GM23248 (cell line): ENCODE data around the gene ST8SIA4.

ENCODE experiments used
- EZH2 ChIP-seq: fragments of 200-600 bp; sonication (generic); IDR thresholded peaks from 2 replicates; pipeline ENCODE4 v1.6.1; 2018; ENCODE audit warnings: antibody characterized with exemption, mild to moderate bottlenecking; ENCODE audit not compliant: insufficient read depth, poor library complexity, severe bottlenecking
- EZH2phosphoT487 ChIP-seq: fragments of 200-600 bp; sonication (generic); IDR thresholded peaks from 2 replicates; pipeline ENCODE4 v1.6.1; 2018; ENCODE audit warnings: antibody characterized with exemption, moderate library complexity, mild to moderate bottlenecking, low read depth; ENCODE audit not compliant: insufficient read depth

- TF ChIP-seq EZH2phosphoT487 (no peak), EZH2 (no peak)
Measured at GRCh38 chr5:100787648-100788047, 115.4 kb downstream of the ST8SIA4 start.
